ENCODE results near the gene NRARP. TPM values are rescaled to one million over a fixed set of nuclear protein-coding genes. Genes with fewer than 3 reads are reported as not detected.

Gene NRARP
- polyA plus RNA-seq, 3 donors = 15.4 TPM; not detected in 2

DNA sequence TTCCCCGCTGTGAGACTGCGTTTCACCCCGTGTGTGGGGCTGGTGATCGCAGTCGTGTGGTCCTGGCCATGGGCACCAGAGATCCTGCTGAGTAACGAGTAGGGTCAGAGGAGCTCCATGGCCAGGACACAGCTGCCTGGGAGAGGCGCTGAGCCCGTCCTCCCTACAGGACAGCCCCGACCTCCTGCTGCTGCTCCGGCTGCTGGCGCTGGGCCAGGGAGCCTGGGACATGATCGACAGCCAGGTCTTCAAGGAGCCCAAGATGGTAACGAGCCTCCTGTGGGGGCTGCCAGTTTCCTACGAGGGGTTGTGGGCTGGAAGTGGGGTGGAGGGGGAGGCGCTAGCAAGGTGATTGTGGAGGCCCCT is 35.9 kb downstream of the NRARP start:
- H3K9ac ChIP-seq (ENCODE audit: insufficient read depth, low read length, poor library complexity, severe bottlenecking) = no peak overlapping the region
- peaks cover 41% of the 10 kb centered on the region for H4K20me1 ChIP-seq (ENCODE audit: insufficient read depth, low read length)
- no peak overlapping the region for H2AFZ ChIP-seq (ENCODE audit: insufficient read depth, low read depth, low read length, poor library complexity, severe bottlenecking)
- no peaks in the 10 kb centered on the region for H3K9me3 ChIP-seq (replicated peaks in 1 of 2; ENCODE audit: control insufficient read depth in 1 of 2, insufficient read depth in 1 of 2, low read length in 2 of 2)
- TF ChIP-seq CTCF (IDR thresholded peaks at IDR 0.05) = no peak
- peaks cover 43 to 84% of the 10 kb centered on the region in 2 donors for H3K36me3 Mint-ChIP-seq
- peaks cover 41 to 72% of the 10 kb centered on the region in 2 donors for H3K36me3 ChIP-seq (replicated peaks in 1 of 2; ENCODE audit: control insufficient read depth in 1 of 2, insufficient read depth in 2 of 2, low read length in 2 of 2)
- intact Hi-C loops (cut with micrococcal nuclease) = no loop called here
- H3K4me1 ChIP-seq (ENCODE audit: control insufficient read depth in 1 of 2, insufficient read depth in 2 of 2, low read length in 2 of 2) = peaks cover 23 to 28% of the 10 kb centered on the region in 2 donors
- H3K79me2 ChIP-seq (ENCODE audit: insufficient read depth, low read length) = peaks cover 3% of the 10 kb centered on the region
- H3K4me1 Mint-ChIP-seq = peaks cover 25% of the 10 kb centered on the region
- no peak overlapping the region for H3K27ac ChIP-seq (ENCODE audit: low read depth in 1 of 2, low read length in 2 of 2)
- 98% methylated on average over 13 of the region's 15 CpGs for WGBS (ENCODE audit: insufficient coverage)
- no peak overlapping the region for H3K4me3 Mint-ChIP-seq
- no peak for DNase-seq
- H3K27ac Mint-ChIP-seq = no peak overlapping the region
- H3K4me2 ChIP-seq (replicated peaks; ENCODE audit: extremely low read depth, low read length, poor library complexity, severe bottlenecking) = no peak overlapping the region
- H3K9me3 Mint-ChIP-seq = peaks cover 0 to 5% (median 0%) of the 10 kb centered on the region in 7 donors
- no peak overlapping the region for H3K4me3 ChIP-seq (replicated peaks in 1 of 3; ENCODE audit: low read depth in 2 of 3, low read length in 3 of 3)
- H3K27me3 ChIP-seq (ENCODE audit: control insufficient read depth in 2 of 2, insufficient read depth in 2 of 2, low read length in 2 of 2) = no peaks in the 10 kb centered on the region
- no peaks in the 10 kb centered on the region for H3K27me3 Mint-ChIP-seq (ENCODE audit: low read depth in 3 of 3)

GRCh38 chr9:137265496-137266161 is 36.4 kb downstream of the NRARP start:
- Mint-ChIP-seq H3K27ac (no peak overlapping the region), H3K36me3 (peaks cover 40 to 79% of the 10 kb centered on the region in 2 donors), H3K4me1 (peaks cover 25% of the 10 kb centered on the region), H3K9me3 (peaks cover 0 to 5% (median 0%) of the 10 kb centered on the region in 7 donors), H3K27me3 (ENCODE audit: low read depth in 3 of 3) (no peaks in the 10 kb centered on the region), H3K4me3 (no peak overlapping the region)
- 93% methylated on average over 22 of the region's 29 CpGs for WGBS (ENCODE audit: insufficient coverage)
- Histone ChIP-seq H3K9me3 (replicated peaks in 1 of 2; ENCODE audit: control insufficient read depth in 1 of 2, insufficient read depth in 1 of 2, low read length in 2 of 2) (no peaks in the 10 kb centered on the region), H3K4me1 (ENCODE audit: control insufficient read depth in 1 of 2, insufficient read depth in 2 of 2, low read length in 2 of 2) (peaks cover 23 to 28% of the 10 kb centered on the region in 2 donors), H3K79me2 (ENCODE audit: insufficient read depth, low read length) (peaks cover 3% of the 10 kb centered on the region), H3K4me3 (replicated peaks in 1 of 3; ENCODE audit: low read depth in 2 of 3, low read length in 3 of 3) (no peak overlapping the region), H3K4me2 (replicated peaks; ENCODE audit: extremely low read depth, low read length, poor library complexity, severe bottlenecking) (no peak overlapping the region), H3K9ac (ENCODE audit: insufficient read depth, low read length, poor library complexity, severe bottlenecking) (no peak overlapping the region), H2AFZ (ENCODE audit: insufficient read depth, low read depth, low read length, poor library complexity, severe bottlenecking) (no peak overlapping the region), H3K27ac (ENCODE audit: low read depth in 1 of 2, low read length in 2 of 2) (no peak overlapping the region), H4K20me1 (ENCODE audit: insufficient read depth, low read length) (peaks cover 36% of the 10 kb centered on the region), H3K36me3 (replicated peaks in 1 of 2; ENCODE audit: control insufficient read depth in 1 of 2, insufficient read depth in 2 of 2, low read length in 2 of 2) (peaks cover 36 to 67% of the 10 kb centered on the region in 2 donors), H3K27me3 (ENCODE audit: control insufficient read depth in 2 of 2, insufficient read depth in 2 of 2, low read length in 2 of 2) (no peaks in the 10 kb centered on the region)
- intact Hi-C loops (cut with micrococcal nuclease) = no loop called here
- no peak for TF ChIP-seq CTCF (IDR thresholded peaks at IDR 0.05)
- DNase-seq = no peak
